Measurements from ENCODE around the gene STAT3.
"Not testable (repeated sequence)": the region's sequence is repeated elsewhere in the genome, so short reads cannot be mapped to it uniquely, and the experiment has no call there.

DNA sequence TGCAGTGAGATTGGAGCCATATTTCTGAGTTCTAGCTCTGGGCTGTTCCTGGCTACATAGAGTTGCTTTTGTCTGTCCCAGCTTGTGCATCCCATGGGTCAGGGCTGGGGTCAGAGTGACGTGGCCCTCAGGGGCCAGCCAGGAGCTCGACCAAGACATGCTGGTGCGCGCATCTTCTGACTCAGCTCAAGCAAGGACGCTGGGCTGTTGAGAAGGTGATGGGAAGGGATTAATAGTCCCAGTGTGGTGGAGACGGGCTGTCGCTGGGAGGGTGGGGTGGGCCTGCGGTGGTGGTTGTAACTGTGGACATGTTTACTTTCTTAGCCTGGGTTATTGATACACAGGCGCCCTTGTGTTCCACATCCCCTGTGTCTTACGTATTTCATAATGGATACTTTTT is 90.5 kb downstream of the STAT3 start:
- TF ChIP-seq, protein P1, sequence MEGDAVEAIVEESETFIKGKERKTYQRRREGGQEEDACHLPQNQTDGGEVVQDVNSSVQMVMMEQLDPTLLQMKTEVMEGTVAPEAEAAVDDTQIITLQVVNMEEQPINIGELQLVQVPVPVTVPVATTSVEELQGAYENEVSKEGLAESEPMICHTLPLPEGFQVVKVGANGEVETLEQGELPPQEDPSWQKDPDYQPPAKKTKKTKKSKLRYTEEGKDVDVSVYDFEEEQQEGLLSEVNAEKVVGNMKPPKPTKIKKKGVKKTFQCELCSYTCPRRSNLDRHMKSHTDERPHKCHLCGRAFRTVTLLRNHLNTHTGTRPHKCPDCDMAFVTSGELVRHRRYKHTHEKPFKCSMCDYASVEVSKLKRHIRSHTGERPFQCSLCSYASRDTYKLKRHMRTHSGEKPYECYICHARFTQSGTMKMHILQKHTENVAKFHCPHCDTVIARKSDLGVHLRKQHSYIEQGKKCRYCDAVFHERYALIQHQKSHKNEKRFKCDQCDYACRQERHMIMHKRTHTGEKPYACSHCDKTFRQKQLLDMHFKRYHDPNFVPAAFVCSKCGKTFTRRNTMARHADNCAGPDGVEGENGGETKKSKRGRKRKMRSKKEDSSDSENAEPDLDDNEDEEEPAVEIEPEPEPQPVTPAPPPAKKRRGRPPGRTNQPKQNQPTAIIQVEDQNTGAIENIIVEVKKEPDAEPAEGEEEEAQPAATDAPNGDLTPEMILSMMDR (IDR thresholded peaks at IDR 0.05): not testable (repeated sequence)
- not testable (repeated sequence) for TF ChIP-seq POLR2A (IDR thresholded peaks at IDR 0.05)
